ENCODE data around the gene CSPG4.
"Not testable (repeated sequence)": the region's sequence is repeated elsewhere in the genome, so short reads cannot be mapped to it uniquely, and the experiment has no call there.

The CSPG4 gene

DNA sequence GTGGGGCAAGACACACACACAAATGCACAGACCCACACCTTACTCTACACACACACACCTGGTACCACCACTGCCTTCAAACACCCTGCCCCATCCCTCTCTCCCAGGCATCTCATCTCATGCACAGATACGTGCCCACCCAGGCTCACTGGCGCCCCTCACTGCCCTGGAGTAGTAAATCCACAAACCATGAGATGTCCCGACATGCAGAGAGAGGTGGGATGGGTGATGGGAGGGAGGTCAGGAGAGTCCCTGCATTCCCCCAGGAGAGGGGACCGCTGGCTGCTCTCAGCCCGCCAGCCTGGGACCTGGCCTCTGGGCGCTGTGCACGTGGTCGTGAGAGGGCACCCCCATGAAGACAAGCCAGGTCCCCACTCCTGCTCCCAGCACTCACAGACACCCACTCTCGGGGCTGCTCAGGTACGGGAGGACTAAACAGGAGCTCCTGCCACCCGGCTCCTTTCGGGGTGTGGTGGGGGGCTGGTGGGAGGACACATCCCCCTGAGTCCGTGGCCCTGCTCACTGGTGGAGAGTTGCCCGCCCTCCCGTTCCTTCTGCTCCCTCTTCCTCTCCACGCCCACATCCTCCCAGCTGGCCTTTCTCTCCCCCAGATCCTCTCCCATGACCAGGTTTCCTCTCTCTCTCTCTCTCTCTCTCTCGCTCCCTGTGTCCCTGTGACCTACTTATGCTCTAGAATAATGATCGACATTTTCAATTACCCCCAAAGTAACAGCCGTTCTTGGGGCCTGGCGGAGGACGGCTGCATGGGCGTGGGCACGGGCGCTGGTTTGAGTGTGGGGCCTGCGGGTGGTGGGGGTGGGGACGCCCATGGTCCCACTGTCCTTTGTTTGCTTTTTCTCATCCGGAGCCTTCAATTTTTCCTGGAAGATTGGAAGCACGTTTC lies 18.9 kb upstream of the CSPG4 start:
- no peaks in the 10 kb centered on the region for H3K9me3 Mint-ChIP-seq
- peak overlapping the region; percentile 58 for H3K27ac Mint-ChIP-seq

DNA sequence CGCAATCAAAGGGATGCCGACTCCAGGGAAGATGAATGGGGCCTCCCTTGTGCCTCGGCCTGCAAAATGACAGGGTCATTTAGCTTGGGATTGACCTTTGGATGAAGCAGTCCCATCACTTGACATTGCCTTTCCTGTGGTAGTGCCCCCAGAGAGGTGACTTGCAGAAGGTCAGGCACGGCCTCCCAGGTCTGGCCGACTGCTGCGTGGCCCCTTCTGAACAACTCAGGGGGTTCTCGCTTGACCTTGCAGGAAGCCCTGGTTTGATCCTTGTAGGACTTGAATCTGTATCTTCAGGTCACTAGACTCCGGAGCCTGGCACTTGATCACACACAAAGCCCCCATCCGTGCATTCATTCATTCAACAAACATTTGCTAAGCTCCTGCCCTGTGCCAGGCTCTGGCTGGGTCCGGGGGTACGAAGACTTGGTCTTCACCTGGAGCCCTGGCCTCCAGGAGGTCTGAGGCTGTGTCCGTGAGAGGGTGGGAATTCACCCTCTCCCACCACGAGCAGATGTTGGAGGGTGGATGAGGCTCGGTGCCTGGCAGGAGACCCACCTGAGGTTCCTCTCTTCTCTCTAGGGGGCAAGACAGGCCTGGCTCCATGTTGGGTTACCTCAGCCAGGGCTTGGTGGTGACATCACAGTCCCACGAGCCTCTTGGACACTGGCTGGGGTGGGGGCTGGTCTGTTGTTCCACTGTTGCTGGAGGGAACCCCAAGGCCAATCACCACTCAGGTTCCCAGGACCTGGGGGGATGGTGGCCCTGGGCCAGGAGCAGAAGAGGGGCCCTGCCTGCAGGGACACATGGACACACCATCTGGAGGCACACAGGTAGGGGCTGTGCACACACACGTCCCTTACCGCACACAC lies 18.0 kb upstream of the CSPG4 start:
- H3K9me3 Mint-ChIP-seq; DNase-seq (ENCODE audit: low spot score in 2 of 2); ATAC-seq; H3K4me3 Mint-ChIP-seq; H3K36me3 Mint-ChIP-seq: not testable (repeated sequence)
- Mint-ChIP-seq H3K4me1 (peaks cover 21% of the 10 kb centered on the region), H3K27ac (peak overlapping the region; percentile 23)

More for the DNA sequence above, 18.9 kb upstream of the CSPG4 start:
- Mint-ChIP-seq H3K4me3 (no peak overlapping the region), H3K4me1 (peaks cover 21% of the 10 kb centered on the region), H3K36me3 (peaks cover 4% of the 10 kb centered on the region)
- DNase-seq (ENCODE audit: low spot score in 2 of 2) (no peak), ATAC-seq (no peak)

DNA sequence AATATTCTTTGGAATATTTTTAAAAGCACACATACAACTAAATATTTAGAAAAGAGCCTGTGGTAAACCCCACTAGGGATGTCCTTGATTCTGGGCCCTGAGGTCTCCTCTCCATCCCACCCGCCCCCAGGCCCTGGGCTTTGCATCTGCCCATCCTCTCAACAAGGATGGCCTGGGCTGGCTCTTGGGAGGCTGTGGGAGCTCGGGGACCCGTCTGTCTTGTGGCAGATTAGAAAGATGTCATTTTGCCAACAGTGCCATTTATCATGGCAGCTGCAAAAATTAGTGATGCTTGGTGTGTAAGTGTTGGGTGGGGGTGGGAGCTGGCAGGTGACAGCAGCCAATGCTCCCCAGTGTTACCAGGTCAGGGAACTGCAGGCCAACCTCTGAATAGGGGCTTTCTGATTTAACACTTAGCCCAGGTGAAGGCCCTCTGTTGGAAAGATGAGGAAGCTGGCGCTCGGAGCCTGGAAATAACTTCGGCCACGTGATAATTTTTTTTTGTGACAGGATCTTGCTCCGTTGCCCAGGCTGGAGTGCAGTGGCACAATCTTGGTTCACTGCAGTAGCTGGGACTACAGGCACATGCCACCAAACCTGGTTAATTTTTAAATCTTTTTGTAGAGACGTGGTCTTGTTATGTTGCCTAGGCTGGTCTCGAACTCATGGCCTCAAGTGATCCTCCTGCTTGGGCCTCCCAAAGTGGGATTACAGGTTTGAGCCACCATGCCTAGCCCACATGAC lies 16.9 kb upstream of the CSPG4 start:
- H3K4me1 Mint-ChIP-seq: peaks cover 21% of the 10 kb centered on the region
- no peak for DNase-seq (ENCODE audit: low spot score in 2 of 2)
- H3K9me3 Mint-ChIP-seq: no peaks in the 10 kb centered on the region
- no peak overlapping the region for H3K4me3 Mint-ChIP-seq
- no peak for ATAC-seq
- H3K27ac Mint-ChIP-seq: peak overlapping the region; percentile 23
- peaks cover 4% of the 10 kb centered on the region for H3K36me3 Mint-ChIP-seq

DNA sequence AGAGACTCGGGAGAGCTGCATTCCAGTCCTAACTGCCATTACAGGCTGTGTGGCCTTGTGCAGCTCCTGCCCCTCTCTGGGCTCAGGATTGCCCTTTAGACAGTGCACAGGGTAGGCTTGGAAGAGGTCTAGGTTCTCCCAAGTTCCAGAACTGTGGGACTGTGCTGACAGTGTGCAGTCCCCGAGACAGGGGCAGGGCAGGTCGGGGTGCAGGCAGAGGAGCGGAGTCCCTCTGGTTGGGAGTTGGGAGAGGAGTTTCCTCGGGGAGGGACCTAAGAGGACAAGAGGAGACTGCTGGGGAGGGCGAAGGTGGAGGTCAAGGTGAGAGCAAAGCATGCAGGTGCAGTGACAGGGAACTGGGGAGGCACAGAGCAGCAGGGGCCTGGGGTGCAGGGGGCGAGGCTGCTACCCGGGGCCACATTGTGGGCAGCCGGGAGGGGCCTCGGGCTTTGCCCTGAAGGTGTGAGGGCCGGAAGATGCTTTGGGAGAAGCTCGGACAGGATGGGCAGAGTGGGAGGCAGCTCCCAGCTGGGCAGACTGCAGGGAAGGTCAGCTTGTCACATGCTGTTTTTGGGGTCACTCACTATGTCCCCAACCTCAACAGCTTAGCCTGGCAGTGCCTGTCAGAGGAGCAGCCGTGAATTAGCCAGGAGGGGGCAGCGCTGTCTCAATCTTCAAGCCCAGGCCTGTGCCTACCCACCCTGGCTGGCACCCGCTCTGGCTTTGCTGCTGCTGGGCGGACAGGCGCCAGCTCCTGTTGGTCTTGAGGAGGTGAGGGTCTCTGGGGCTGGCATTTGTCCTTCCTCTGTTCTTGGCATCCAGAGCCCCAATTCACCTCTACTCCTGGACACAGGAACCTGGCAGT lies 15.4 kb upstream of the CSPG4 start:
- DNase-seq (ENCODE audit: low spot score in 2 of 2): peak; percentile 49 to 79
- Mint-ChIP-seq H3K4me3 (no peak overlapping the region), H3K27ac (peak overlapping the region; percentile 3), H3K36me3 (peaks cover 4% of the 10 kb centered on the region), H3K9me3 (no peaks in the 10 kb centered on the region), H3K4me1 (peaks cover 17% of the 10 kb centered on the region)
- ATAC-seq: peak; percentile 77

DNA sequence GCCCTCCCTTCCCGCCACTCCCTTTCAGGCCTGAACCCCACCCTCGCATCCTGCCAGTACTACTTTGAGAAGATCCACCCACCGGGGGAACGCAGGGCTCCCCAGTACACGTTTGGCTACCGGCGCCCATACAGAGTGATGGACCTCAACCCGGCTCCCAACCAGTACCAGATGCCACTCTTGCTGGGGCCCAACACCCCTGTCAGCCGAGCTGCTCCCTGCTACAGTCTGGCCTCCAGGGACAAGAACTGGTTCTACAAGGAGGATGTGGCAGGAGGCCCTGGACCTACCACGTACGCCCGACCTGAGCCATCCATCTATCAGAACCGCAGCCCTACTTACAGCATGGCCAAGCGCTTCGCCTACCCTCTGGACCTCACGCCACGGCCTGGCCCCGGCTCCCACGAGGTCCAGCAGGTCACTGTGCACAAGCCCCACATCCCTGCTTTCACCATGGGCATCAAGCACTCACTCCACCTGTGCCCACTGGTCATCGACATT lies 14.4 kb upstream of the CSPG4 start:
- ATAC-seq (no peak), DNase-seq (ENCODE audit: low spot score in 2 of 2) (no peak)
- Mint-ChIP-seq H3K36me3 (peaks cover 4% of the 10 kb centered on the region), H3K4me1 (peaks cover 7% of the 10 kb centered on the region), H3K9me3 (no peaks in the 10 kb centered on the region), H3K27ac (no peak overlapping the region), H3K4me3 (no peak overlapping the region)

DNA sequence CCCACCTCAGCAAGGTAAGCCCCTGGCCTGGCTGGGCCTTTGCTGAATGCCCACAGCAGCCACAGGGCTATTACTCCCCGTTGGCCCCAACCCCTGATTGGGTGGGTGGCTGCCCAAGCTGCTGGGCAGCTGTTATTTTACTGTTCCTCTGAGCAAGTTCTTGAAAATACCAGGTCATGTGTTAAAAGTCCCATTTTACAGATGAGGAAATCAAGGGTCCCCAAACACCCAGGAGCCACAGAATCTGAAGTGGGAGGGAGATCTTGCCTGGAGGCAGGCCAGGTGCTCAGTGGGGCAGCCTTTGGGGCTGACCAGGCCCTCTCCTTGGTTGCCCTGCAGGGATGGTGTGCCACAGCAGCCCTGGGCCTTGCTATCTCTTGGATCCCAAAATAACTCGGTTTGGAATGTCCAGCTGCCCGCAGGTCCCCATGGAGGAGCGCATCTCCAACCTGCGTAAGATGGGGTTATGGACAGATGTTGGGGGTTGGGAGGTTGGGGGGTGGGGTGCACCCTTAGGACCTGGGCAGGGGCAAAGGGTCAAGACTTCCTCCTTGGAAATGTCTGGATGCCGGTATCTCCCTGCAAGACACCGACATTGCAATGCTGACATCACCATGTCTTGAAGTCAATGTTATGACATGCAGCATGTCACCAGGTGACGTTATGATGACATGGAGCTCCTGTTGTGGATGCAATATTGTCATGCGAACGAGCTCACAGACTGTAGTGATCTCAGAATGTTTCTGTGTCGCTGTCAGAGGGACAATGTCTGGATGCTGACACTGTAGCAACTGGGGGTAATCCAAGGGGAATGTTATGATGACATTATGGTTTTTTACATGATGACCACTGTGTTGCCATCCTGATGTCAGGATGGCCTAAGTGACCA lies 13.3 kb upstream of the CSPG4 start:
- Mint-ChIP-seq H3K9me3 (no peaks in the 10 kb centered on the region), H3K4me1 (peaks cover 6% of the 10 kb centered on the region), H3K27ac (no peak overlapping the region), H3K36me3 (no peaks in the 10 kb centered on the region), H3K4me3 (no peak overlapping the region)
- no peak for ATAC-seq
- no peak for DNase-seq (ENCODE audit: low spot score in 2 of 2)

DNA sequence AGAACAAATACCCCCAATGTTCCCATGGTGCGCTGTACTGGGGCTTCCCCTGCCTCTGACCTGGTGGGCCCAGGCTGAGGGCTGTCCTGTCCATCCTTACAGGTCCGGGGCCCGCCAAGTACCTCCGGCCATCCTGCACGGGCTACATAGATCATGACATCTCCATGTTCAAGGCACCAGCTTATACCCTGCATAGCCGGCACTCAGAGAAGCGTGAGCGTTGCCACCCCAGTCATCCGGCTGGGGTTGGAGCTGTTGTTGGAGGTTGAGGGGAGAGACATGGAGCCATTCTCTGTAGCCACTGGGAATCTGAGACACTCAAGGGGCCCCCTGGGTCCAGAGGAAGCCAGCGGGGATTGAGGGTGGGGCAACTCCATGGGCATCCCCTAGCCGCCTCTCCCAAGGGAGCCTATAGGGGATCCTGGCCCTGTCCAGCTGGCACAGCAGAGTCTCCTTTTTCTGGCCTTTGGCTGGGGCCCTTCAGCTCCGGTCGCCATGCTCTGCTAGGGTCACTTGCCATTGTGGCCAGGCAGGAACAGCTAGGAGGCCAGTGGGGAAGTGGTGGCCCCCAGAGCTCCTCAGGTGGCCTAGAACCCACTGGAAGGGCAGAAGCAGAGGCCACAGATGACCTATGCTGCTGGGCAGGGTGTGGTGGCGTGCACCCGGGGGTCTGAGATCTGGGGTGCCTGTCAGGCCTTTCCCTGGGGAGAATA lies 12.5 kb upstream of the CSPG4 start:
- Mint-ChIP-seq H3K9me3 (no peaks in the 10 kb centered on the region), H3K27ac (no peak overlapping the region), H3K4me3 (no peak overlapping the region), H3K36me3 (no peaks in the 10 kb centered on the region), H3K4me1 (peaks cover 10% of the 10 kb centered on the region)
- DNase-seq (ENCODE audit: low spot score in 2 of 2) (no peak), ATAC-seq (no peak)

DNA sequence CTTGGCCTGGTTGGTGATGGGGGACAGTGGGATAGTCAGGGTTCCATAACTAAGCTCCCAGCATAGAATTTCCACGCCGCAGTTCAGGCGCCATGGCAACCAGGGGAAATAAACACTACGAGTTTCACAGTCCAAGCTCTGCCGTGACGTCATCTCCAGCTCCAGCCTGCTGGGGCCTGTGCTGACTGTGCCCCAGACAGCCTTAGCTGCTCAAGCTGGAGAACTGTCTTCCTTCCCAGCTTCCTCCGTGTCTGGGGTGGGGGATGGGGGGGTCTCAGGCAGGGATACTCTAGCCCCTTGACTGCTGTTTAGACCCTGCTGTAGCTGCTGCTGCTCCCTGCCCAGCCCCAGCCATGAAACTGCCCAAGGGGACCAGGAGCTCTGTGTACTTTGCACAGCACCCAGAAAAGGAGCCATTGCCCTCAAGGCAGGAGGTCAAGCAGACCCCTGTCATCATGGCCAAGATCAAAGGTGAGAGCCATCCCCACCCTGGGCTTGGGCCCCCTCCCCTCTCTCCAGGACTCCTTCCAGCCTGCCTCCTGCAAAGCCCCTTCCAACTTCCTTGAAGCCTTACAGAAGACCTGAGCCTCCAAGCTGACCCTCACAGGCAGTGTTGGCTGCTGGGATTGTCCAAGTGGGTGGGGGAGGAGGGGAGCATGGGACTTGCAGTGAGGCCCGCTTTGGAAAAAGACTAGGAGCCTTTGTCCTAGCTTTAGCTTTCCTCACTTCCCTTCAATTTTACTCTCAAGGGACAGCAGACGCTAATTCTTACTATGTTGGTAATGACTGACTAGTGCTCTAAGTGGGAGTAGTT lies 11.4 kb upstream of the CSPG4 start:
- H3K4me1 Mint-ChIP-seq: peaks cover 10% of the 10 kb centered on the region
- H3K36me3 Mint-ChIP-seq: no peaks in the 10 kb centered on the region
- no peak overlapping the region for H3K4me3 Mint-ChIP-seq
- no peaks in the 10 kb centered on the region for H3K9me3 Mint-ChIP-seq
- peak overlapping the region; percentile 20 for H3K27ac Mint-ChIP-seq
- peak; percentile 49 for ATAC-seq
- no peak for DNase-seq (ENCODE audit: low spot score in 2 of 2)

DNA sequence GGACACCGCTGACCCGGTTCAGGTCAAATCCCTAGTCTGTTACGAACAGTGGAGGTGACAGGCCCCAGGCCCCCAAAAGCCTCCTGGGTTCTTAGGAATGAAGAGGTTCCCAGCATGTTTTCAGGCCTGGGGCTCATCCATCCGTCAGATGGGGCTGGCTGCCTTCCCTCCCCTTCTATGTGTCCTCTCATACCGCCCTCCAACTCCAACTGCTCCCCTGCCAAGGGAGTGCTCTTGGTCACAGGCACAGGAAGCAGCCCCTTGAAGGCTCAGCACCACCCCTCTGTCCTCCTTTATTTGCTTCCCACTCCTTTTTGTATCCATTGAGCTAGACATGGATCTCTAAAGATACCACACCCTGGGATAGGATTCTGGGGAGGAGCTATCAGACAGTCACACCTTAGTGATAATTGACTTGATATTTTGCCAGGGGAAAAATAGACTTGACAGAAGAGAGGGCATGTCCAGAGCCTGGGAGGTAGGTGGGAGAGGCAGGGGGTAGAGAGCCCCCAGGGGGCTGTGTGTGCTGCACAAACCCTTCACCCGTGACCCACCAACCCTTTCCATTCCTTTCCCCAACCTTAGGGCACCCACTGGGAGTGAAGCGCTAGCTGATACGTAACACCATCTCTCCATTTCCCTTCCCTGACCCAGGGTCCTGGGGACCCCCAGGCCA lies 10.7 kb upstream of the CSPG4 start:
- DNase-seq (ENCODE audit: low spot score in 2 of 2) (no peak), ATAC-seq (no peak)
- Mint-ChIP-seq H3K9me3 (no peaks in the 10 kb centered on the region), H3K36me3 (no peaks in the 10 kb centered on the region), H3K4me1 (peaks cover 10% of the 10 kb centered on the region), H3K4me3 (no peak overlapping the region), H3K27ac (peak overlapping the region; percentile 20)

DNA sequence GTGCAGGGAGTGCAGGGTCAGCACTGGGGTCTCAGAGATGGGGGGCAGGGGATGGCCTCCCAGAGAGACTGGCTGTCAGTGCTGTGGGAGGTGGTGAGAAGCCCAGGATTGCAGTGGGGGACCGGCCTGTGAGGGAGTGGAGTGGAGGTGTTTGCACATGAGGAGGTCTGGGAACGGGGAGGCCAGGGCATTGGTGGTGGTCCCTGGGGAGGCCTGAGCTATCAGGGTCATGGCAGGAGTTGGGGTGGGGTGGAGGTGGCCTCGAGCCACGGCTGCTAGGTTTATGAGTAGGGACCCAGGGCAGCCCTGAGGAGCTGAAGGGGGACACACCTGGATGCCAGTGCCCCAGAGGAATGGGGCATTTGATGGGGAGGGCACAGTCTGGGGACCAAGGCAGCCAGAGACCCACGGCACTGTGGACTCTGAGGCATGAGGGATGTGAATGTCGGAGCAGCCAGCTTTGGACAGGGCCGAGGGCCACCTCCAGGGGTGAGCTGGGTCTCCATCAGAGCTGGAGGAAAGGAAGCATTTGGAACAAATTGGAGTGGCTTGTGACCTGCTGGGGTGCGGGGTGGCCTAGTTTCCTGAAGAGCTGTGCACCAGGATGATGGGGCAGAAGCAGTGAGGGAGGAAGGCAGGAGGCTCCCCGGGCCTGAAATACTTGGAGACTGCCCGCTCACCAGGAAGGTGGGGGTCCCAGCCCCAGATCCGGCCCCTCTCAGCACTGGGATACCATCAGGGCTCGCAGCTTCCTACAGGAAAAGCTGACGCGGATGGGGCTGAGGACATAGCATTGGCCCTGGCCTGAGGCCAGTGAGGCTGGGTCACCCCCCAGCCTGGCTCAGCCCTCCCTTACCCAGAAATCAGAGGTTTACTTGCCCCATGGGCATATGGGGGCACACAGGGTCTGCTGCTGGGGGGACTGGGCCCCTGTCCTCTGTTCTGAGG lies 9.5 kb upstream of the CSPG4 start:
- peaks cover 10% of the 10 kb centered on the region for H3K4me1 Mint-ChIP-seq
- no peak overlapping the region for H3K27ac Mint-ChIP-seq
- ATAC-seq: no peak
- no peaks in the 10 kb centered on the region for H3K9me3 Mint-ChIP-seq
- no peak for DNase-seq (ENCODE audit: low spot score in 2 of 2)
- no peaks in the 10 kb centered on the region for H3K36me3 Mint-ChIP-seq
- H3K4me3 Mint-ChIP-seq: no peak overlapping the region

DNA sequence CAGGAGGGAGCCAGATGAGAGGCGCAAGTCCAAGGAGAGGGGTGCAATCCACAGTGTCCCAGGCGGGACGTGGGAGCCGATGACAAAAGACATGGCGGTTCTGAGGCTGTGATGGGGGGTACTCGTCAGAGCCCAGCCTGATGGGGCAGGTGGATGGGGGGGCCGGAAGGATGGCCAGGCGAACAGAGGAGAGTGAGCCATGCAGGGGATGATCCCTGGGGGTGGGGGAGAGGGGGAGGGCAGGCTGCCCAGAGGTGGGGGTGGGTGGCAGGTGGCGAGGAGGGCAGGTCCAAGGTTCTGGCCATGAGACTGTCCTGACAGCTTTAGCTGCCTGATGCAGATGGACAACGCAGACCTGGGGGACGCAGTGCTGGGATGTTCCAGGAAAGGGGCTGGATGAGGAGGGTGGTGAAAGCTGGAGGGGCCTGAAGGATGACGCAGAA lies 8.9 kb upstream of the CSPG4 start:
- H3K4me3 Mint-ChIP-seq: no peak overlapping the region
- H3K4me1 Mint-ChIP-seq: peaks cover 10% of the 10 kb centered on the region
- no peaks in the 10 kb centered on the region for H3K36me3 Mint-ChIP-seq
- H3K9me3 Mint-ChIP-seq: no peaks in the 10 kb centered on the region
- DNase-seq (ENCODE audit: low spot score in 2 of 2) (no peak), ATAC-seq (no peak)
- no peak overlapping the region for H3K27ac Mint-ChIP-seq
